Cardiac septum (tissue), 1 donor: ENCODE data around the gene DEFB118. TPM values are rescaled to one million over a fixed set of nuclear protein-coding genes. Genes with fewer than 3 reads are reported as not detected.
"Not testable (repeated sequence)": the region's sequence is repeated elsewhere in the genome, so short reads cannot be mapped to it uniquely, and the experiment has no call there.

Source experiments
- DNase-seq: peaks from one replicate; pipeline ENCODE4 v3.0.0-alpha.2; 2020; ENCODE audit warnings: low spot score
- intact Hi-C: fragments of 100-400 bp; cut with DNase I; formaldehyde crosslinking; loops from one replicate; pipeline ENCODE4 v1.14.0; 2022
- long read RNA-seq: library from polyadenylated mRNA; unstranded; transcript quantifications from one replicate; pipeline ENCODE4 v2.0.0, GENCODE V29; 2021
- total RNA-seq: library from RNA; stranded (reverse); fragmentation: NEBNext Ultra II Directional; extraction: Animal tissue kit (Norgen Biotek cat#: 25700); gene quantifications from one replicate; pipeline ENCODE4 v1.2.1, GENCODE V29; 2021
- donor health status: DM: no; HTN: no; CAD: no.

DEFB118 gene
- not detected for total RNA-seq
- long read RNA-seq = 0 reads

- intact Hi-C loops = no loop called here
Observed at GRCh38 chr20:31368301-31368700, at the start of gene DEFB118. DEFB118 (plus strand) TSS chr20:31368601; CDS start chr20:31368651, 50 bp downstream.

GRCh38 chr20:31322504-31322903 is 45.9 kb upstream of the DEFB118 start:
- intact Hi-C loops = no loop called here
- no peak for DNase-seq

More at GRCh38 chr20:31368301-31368700, at the start of gene DEFB118:
- no peak for DNase-seq

DNA sequence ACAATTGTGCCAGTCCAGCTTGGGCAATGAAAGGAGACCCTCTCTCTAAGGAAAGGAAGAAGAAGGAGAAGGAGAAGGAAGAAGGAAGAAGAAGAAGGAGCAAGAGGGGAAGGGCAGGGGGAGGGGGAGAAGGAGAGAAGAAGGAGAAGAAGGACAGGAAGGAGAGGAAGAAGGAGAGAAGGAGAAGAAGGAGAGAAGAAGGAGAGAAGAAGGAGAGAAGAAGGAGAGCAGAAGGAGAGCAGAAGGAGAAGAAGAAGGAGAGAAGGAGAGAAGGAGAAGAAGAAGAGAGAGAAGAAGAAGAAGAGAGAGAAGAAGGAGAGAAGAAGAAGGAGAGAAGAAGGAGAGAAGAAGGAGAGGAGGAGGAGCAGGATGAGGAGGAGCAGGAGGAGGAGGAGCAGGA is 37.5 kb upstream of the DEFB118 start:
- intact Hi-C loops = no loop called here

DNA sequence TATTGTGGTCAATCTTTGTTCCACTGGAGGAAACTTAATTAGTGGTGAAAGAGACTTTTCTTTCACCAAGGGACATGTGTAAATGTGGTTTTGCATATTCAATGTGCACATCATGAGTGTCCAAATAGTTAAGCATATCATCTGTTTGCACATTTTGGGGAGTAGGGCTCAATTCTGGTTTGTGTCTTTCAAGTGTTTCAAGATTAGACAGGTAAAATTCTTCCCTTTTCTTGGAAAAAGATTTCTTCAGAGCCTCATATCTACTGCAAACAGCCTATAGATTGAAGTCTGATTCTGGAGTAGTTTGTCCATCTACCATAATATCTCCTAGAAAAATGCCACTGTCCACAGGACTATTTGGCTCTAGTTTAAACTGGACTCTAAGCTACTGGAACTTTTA is 26.9 kb upstream of the DEFB118 start:
- intact Hi-C loops = no loop called here
- no peak for DNase-seq

More for the DNA sequence above, 37.5 kb upstream of the DEFB118 start:
- DNase-seq = no peak

GRCh38 chr20:31355981-31356380 is 12.4 kb upstream of the DEFB118 start:
- DNase-seq = no peak
- intact Hi-C loops = no loop called here

- DNase-seq = no peak
- intact Hi-C loops = no loop called here
Observed at GRCh38 chr20:31363295-31363694, 5.1 kb upstream of the DEFB118 start.

GRCh38 chr20:31364272-31364671 is 4.1 kb upstream of the DEFB118 start:
- DNase-seq, intact Hi-C loops: not testable (repeated sequence)

GRCh38 chr20:31374346-31374745 is 5.9 kb downstream of the DEFB118 start:
- intact Hi-C loops = no loop called here
- DNase-seq = no peak

DNA sequence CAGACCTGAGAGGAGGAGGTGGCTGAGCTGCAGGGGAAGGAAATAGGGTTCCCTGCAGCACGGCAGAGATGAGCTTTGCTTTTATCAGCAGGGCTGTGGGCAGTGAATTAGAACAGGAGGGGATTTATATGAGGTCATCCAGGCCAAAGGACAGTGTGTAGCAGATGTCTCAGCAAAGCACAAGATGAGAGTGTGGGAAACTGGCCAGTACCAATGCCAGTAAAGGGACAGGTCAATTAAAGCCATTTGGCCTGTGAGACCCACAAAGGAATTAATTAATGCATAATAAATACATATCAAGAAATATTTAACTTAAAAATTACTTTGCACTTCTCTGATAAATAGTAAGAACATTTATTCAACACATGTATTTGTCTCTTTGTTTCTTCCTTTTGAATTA is 22.1 kb downstream of the DEFB118 start, which contains the start of gene DEFB119:
TSS of gene DEFB119 (minus strand) at position 101 of the 400 bp plus-strand sequence. CDS start 107 bp downstream, outside the sequence.
- no peak for DNase-seq
- intact Hi-C loops = no loop called here

- intact Hi-C loops = no loop called here
- no peak for DNase-seq
Observed at GRCh38 chr20:31392836-31393235, 24.4 kb downstream of the DEFB118 start.

DNA sequence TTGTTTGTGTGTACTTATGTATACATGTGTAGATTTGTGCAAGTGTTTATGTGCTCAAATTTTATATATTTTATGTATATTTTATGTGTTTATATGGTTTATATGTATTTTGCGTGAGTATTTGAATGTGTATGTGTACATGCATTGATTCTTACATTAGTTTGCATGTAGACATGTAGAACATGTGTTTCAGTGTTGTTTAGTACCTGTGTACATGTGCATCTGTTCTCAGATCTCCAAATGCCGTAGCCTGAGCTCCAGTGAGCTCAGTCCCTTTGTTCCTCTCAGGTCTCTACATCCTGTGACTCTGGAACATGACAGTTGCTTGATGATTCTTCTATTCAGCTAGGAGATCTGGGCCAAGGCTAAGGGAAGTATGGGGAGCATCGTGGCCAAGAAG is 26.5 kb downstream of the DEFB118 start:
- intact Hi-C loops = no loop called here
- DNase-seq = no peak

DNA sequence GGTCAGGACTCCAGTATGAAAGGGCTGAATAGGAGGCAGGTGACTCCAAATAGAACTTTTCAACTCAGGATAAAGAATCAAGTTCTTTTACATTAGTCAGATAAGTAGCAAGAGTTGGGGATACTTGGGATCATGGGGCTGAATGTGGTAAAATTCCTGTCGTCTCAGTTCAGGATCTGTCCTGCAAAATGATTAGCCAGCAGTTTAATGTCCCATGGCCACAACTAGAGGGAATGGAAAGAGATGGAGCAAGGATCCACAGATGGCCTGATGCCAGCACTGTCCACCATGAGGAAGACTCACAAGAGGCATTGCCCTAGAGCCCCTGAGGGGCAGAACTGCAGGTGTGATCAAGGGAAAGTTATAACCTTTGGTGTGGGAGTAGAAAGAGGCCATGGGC is 35.5 kb downstream of the DEFB118 start:
- no peak for DNase-seq
- intact Hi-C loops = no loop called here

DNA sequence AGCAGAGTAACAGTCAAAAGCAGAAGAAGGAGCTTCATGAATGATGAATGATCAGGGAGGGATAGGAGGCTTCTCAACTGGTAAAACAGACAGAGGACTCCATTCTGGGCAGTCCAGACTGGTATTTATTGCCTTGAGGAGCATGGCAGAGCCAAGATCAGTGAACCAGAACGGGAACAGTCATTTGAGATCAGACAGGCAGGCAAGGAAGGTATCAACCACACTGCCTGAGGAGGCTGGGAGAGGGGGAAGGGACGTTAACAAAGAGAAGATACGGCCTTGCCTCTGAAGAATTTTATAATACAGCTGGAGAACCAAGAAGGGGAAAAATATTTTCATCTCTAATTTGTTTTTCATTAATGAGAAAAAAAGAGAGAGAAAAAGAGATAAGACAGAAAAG is 37.7 kb downstream of the DEFB118 start, which contains the start of gene DEFB121:
TSS of gene DEFB121 (minus strand) at position 101 of the 400 bp plus-strand sequence. CDS start at position 38, 63 bp downstream.
- intact Hi-C loops = no loop called here
- DNase-seq = no peak

GRCh38 chr20:31410011-31410410 is 41.6 kb downstream of the DEFB118 start:
- DNase-seq = no peak
- intact Hi-C loops = no loop called here

- no peak for DNase-seq
- intact Hi-C loops = no loop called here
Observed at GRCh38 chr20:31414381-31414780, 46.0 kb downstream of the DEFB118 start.

DNA sequence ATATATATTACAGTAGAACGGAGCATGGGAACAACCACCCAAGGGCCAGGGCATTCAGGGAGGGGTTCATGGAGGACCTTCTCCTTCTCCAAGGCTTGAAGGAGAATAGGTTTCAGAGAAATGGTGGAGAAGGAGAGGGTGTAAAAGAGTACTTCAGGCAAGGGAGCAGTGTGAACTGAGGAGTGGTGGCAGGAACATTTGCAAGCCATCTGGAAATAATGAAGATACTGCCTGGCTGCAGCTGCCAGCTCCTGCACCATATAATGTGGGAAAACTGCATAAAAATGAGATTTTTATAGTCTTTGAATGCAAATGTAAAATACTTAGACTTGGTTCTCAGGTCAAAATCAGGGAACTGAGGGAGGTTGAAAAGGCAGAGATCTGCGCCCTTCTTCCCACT is 47.3 kb downstream of the DEFB118 start:
- no peak for DNase-seq
- intact Hi-C loops = no loop called here

DNA sequence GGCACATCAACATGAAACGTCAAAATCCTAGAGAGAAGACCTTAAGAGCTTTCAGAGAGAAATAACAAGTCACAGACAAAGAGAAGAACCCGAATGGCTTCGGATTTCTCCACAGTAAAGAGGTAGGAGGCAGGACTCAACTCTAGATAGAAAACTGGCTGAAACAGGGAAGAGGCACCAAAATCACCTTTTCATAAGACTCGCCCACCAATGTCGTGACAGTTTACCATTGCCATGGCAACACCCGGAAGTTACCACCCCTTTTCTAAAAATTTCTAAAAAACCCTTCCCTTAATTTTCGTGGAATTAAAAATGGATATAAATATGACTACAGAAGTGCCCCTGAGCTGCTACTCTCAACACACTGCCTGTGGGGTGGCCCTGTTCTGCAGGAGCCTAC is 49.9 kb downstream of the DEFB118 start:
- DNase-seq = no peak
- intact Hi-C loops = no loop called here

Other genes with a start within 250 kb of the DEFB118 start
- not detected for gene DEFB115, start 110.9 kb upstream of the DEFB118 start, total RNA-seq
- gene DEFB116, start 60.0 kb upstream of the DEFB118 start, total RNA-seq = not detected
- not detected for gene DEFB119, start 22.0 kb downstream of the DEFB118 start, total RNA-seq
- not detected for gene DEFB121, start 37.6 kb downstream of the DEFB118 start, total RNA-seq
- gene DEFB123, start 72.0 kb downstream of the DEFB118 start, total RNA-seq = not detected
- gene DEFB124, start 106.5 kb downstream of the DEFB118 start, total RNA-seq = not detected
- 2.1 TPM for gene REM1, start 106.7 kb downstream of the DEFB118 start, total RNA-seq
- gene HM13, start 145.8 kb downstream of the DEFB118 start, total RNA-seq = 43.7 TPM
- gene ID1, start 236.7 kb downstream of the DEFB118 start, total RNA-seq = 163 TPM